GM18861 (cell line): Measurements from ENCODE around the gene SIRT7.

Source experiments
- ATAC-seq: cut with Tn5 transposase; IDR thresholded peaks from one replicate; pipeline ENCODE4 v1.9.1; 2021; ENCODE audit not compliant: unreplicated experiment

Gene SIRT7

DNA sequence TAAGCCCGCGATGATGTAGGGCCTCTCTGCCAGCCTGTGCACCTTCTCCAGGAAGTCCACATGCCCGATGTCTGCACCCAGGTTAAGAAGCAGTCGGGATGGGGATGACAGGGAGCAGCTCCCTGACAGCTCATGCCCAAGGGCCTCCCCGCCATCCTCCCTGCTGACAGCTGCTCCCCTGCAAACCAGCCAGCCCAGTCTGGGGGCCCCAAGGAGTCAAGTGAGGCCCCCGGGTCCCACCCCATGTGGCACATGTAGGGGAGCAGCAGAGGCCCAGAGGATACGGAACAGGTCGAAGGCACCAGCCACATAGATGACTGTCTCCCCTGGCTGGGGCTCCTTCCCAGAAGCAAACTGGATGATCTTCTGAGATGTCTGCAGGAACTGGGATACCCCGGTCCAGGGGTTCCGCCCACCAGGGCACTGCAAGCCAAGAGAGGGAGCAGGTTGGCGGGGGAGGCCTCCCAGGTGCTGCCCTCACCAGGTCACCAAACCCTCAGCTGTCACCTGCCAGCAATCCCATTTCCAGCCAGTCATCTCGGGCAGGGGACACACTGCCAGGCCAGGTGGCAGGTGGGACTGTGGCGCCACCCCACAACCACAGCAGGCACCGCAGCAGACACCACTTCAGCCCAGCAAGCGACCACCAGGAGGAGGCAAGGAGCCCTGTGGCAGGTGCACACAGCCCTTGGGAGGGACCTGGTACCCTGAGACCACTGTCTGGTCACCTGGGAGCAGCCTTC, 11.3 kb downstream of the SIRT7 start:
- ATAC-seq, result no peak

DNA sequence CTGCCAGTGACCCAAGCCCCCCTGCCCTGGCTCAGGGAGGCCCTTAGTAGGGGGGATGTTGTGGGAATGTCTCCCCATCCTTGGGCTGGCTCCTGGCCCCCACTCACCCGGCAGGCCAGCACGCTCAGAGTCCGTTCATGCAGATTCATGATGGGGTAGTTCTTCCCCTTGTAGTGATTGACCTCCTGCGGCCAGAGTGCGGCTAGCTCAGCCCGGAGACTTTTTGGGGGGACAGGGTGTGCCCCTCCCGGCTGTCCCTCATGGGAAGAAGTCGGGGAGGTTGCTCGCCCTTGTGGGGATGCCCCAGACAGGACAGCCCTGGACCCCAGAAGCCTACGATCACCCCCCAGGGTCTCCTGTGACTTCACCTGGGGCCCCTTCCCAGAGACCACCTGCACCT, 12.0 kb downstream of the SIRT7 start:
- ATAC-seq, result no peak

DNA sequence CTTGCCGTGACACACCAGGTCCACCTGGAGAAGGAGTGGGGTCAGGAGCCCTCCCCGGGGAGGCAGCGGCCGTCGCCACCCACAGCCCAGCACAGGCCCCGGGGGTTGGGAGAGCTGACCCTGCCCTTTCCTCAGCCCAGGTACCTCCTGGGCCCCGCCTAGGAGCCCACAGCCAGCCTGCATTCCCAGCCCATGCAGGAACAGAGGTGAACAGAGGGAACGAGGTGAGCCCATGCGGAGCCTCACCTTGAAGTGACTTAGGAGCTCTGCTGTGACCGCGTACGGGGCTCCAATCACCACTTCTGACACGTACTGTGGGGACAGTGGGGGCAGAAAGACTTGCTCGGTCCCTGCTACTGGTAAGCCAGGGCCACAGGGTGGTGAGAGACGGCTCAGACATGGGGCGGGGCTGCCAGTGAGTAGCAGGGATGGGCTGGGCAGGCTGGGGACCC, 12.5 kb downstream of the SIRT7 start:
- ATAC-seq, result no peak

DNA sequence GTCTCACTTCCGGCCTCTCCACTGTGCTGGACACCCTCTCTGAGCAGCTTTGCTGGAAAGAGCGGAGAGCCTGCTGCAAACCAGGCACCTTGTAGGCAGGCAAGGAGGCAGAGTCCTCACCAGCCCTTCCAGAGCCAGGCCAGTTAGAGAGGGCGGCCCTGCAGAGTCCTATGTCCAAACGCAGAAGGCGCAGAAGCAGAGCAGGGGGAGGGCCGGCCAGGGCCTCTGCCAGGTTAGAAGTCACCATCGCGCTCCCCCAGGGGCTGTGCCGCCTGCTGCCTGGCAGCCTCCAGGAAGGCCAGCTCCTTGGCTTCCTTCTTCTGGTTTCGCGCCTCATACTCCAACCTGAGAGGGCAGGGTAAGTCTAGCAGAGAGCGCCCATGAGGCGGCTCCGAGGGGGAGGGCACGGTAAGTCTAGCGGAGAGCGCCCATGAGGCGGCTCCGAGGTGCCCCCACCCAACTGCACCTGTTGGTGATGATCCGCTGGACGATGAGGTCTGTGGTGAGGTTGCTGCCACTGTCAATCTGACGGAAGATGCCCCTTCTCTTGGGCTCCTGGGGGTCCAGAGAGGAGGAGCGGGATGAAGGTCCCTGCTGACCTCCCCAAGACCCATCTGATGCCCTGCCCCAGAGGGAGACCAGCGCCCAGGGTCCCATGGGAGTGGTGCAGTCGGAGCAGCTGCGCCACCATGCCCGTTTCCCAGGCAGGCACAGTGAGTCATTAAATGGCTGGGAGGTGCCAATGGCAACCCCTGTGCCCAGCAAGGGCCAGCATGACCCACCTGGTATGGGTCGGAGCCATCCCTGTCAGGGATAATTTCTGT, 13.2 kb downstream of the SIRT7 start:
- no peak for ATAC-seq

DNA sequence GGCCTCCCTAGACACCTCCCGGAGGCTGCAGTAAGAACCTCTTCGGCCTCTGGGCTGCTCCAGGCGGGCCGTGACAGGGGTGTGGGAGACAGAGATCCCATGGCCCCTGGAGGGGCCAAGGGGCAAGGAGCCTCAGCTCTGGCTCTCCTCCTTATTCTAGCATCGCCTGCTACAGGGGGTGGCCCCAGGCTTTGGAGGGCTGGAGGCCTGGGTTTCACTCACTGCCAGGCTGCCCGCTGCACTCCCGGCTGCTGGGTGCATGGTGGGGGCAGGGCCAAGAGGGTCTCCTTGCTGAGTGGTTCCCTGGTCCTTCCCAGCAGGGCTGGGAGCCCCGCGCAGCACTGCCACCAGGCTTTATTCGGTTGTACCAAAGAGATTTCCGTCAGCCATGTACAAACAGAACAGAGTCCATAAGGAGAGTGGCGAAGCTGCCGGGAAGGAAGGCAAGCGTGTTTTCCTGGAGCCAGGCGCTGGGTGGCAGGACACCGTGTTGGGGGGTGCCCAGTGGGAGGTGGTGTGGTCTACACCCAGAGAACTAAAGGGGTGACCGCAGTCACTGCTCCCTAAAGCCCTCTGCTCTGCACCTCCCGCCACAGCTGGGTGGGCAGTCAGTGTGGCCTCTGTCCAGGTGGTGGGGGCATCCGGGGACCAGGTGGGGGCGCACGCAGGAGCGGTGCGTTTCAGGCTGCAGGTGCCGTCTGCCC, 13.9 kb downstream of the SIRT7 start:
- no peak for ATAC-seq

DNA sequence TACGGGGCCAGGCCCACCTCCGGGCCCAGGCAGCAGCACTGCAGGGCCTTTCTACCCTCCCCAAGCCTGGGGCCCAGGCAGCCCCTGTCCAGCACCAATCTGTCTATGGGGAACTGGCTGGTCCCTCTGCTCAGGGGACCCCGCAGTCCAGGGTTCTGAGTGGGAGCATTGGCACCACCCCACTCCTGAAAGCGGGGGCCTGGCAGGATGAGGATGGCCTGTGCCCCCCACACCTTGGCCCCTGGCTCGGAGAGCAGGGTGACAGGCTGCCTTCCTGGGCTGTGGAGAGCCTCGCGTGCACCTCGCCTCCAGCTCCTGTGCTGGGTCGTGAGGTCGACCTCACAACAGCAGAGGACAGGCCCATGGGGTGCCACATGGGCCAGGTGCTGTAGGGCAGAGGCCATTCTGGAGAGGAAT, 14.6 kb downstream of the SIRT7 start:
- no peak for ATAC-seq

DNA sequence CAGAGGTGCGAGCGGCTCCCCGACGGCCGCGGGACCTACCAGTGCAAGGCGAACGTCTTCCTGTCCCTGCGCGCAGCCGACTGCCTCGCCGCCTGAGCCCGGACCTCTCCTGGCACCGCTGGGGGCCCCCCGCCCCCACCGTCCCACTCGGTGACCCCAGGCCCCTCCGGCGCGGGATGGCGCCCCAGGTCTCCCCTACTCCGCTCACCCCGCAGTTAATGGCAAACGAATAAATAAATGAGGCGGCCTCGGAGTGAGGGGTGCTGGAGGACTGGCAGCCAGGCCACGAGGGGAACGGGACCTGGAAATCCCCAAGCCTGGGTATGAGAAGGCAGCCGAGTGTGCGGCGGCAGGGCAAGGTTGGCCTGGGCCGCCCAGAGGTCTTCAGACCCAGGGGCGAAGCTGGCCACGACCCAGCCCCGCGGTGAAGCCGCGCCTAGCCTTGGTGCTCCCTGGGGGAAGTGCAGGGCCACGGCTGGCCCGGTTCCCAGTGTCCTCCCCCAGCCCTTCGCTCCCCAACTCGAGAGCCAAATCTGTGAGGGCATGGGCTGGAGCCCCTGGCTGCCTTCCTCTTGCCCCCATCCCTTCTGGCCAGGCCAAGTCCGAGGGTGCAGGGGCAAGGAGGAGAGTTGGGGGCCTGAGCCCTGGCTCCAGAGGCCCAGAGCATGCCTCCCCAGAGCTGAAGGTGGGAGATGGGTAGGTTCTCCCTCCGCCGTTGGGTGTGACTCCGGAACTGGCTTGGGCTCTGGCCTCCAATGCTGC, 15.1 kb downstream of the SIRT7 start:
- ATAC-seq, result no peak

DNA sequence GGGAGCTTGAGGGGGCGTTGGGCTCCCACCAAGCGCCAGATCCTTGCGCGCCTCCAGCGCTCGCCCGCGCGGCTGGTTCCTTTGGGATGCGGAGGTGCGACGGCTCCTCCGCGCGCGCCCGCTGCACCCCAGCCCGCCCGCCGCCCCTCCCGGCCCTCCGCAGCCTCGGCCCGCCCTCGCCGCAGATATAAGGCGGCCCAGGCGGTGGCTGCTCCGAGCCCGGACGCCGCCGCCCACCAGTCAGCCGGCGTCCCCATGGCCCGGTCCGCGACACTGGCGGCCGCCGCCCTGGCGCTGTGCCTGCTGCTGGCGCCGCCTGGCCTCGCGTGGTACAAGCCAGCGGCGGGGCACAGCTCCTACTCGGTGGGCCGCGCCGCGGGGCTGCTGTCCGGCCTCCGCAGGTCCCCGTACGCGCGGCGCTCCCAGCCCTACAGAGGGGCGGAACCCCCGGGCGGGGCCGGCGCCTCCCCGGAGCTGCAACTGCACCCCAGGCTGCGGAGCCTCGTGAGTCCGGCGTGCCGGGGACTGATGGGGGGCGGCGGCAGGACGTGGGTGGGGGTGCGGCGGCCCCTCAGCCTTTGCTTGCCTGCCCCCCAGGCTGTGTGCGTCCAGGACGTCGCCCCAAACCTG, 15.8 kb downstream of the SIRT7 start, which contains the start of gene NPB:
Gene NPB, plus strand, starts transcription at position 216 of the 630 bp plus-strand sequence. Its CDS starts 40 bp downstream, at position 256.
- no peak for ATAC-seq

DNA sequence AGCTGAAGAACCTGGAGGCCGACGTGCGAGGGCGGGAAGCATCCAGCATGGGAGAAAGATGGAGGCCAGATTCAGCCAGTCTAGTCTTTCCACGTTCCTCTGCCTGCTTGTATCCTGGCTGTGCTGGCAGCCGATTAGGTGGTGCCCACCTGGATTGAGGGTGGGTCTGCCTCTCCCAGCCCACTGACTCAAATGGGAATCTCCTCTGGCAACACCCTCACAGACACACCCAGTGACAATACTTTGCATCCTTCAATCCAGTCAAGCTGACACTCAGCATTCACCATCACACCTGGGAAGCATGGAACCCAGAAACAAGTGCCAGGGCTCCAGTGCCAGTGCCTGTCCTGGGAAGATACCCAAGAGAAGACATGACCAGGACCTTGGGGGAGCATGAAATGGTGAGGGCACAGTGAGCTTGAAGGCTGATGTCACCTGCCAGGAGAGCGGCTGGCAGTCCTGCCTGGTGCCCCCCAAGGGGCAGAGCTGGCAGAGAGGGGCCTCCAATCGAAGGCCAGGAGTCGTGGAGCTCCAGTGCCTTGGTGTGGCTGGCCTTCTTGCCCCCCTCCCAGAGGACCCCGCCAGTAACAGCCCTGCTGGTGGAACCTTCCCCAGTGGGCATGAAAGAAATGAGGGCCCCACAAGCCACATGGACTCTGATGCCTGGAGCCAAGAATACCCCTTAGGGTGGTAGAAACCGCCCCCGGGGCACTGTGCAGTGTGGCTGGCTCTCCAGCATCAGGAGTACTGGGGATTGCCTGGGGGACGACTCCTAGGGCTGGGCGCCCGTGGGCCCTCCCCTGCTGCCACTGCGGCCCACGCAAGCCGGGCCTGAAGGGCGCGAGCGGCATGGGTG, 16.6 kb downstream of the SIRT7 start:
- no peak for ATAC-seq

DNA sequence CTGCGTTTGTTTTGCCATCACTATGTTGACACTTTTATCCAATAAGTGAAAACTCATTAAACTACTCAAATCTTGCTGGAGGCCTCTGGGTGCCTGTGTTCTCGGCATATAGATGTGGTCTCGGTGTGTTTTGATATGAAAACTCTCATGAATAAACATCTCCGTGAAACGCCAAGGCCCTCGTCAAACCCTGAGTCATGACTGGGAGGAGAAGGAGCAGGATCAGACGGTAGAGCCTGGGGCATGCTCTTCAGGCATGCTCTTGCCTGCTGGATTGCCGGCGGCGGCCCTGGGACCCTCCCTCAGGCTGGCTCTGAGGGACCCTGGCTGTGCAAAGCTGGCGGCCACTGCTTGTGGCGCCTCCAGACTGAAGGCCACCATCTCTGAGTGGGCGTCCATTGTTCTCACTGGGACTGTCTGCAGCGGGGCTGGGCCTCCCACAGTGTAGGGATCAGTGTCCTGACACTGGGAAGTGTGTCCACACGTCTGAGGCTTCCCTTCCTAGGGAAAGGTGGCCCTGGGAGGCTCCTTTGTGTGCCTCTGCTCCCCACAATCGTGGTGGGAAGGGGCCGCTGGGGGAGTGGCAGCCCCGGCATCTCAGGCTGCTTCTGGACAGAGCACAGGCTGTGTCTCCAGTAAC, 17.7 kb downstream of the SIRT7 start:
- ATAC-seq, result no peak

DNA sequence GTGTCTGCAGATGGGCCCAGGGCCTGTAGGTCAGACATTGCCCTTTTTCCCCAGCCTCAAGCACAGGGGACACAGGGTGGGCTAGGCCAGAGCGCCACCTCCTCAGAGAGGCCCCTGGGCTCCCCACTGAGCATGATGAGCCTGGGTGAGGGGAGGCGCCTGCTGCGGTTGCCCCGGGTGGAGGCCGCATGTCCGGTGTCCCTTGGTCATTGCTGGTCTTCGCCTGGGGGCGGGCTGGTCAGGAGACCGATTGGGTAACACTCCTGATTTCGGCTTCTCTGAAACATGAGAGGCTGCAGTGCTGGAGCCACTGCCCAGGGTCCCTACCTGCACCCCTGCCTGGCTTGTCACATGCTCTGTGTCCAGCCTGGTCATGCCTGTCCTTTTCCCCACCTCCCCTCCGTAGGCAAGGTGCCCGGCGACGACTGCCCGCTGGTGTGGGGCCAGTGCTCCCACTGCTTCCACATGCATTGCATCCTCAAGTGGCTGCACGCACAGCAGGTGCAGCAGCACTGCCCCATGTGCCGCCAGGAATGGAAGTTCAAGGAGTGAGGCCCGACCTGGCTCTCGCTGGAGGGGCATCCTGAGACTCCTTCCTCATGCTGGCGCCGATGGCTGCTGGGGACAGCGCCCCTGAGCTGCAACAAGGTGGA, 18.3 kb downstream of the SIRT7 start:
- ATAC-seq, result no peak

DNA sequence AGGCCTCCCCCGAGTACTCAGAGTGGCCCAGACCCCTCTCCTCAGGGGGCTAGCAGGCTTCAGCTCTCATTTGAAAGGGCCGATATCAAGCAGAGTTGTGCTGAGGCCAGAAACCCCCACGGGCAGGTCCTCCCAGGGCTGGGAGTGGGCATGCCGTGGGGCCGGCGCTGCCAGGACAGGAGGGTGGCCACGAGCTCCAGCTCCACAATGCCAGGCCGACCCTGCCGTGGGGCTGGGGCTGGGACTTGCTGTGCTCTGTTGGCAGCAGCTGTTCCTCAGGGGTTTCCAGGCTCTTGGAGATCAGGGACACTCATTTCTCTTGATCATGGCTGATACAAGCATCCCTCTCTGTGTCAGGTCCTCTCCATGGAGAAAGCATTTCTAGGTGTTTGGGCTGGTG, 19.1 kb downstream of the SIRT7 start:
- ATAC-seq, result no peak

DNA sequence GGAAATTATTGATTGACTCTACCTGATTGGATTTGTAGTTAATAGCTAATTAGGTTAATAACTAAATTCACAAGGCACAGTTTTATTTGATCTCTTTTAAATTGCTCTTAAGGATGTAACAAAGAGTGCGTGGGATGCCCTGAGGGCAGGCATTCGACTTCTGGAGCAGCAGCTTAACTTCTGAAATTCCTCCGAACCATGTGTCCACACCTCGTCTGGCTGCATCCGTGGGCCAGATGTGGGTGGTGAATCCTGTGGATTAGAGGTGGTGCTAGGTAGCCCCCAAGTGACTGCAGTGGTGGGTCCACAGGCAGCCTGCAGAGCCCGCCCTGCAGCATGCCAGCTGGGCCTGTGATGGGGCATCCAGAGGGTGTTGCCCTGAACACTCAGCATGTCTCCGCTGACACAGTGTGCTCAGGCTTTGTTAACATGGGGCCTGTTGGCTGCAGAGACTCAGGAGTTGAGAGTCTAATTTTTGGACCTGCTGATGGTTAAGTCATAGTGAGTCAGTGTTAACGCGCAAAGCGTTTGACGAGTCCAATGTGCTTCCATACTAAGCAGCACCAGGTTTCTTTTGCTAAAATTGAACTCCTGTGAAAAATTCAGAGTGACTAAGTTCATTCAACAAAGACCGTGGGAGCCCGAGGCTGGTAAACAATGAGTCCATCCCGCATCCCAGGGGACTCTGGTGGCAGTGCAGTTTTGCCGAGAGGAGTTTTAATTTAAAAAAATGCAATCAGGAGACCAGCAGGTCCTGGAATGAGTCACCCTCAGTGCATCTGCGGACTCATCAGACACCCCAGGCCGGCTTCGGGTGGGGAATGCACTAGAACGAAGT, 19.7 kb downstream of the SIRT7 start:
- no peak for ATAC-seq

DNA sequence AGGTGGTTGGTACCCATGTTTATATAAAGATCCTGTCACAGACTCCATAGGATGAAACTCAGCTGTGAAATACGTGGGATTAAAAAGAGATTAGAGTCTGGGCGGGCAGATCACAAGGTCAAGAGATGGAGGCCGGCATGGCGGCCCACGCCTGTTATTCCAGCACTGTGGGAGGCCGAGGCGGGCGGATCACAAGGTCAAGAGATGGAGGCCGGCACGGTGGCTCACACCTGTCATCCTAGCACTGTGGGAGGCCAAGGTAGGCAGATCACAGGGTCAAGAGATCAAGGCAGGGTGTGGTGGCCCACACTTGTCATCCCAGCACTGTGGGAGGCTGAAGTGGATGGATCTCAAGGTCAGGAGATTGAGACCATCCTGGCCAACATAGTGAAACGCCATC, 22.6 kb downstream of the SIRT7 start:
- no peak for ATAC-seq

DNA sequence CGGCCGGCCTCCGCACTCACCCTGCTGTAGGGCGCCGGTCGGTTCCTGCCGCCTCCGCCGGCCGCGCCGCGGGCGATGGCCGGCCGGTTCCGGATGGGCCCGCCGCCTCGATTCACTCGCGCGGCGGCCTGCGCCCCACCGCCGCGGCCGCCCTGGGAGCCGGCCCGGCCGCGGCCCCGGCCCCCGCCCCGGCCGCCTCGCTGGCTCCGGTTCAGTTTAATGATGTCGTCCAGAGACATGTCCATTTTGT, 26.7 kb downstream of the SIRT7 start:
- peak; percentile 25 for ATAC-seq

DNA sequence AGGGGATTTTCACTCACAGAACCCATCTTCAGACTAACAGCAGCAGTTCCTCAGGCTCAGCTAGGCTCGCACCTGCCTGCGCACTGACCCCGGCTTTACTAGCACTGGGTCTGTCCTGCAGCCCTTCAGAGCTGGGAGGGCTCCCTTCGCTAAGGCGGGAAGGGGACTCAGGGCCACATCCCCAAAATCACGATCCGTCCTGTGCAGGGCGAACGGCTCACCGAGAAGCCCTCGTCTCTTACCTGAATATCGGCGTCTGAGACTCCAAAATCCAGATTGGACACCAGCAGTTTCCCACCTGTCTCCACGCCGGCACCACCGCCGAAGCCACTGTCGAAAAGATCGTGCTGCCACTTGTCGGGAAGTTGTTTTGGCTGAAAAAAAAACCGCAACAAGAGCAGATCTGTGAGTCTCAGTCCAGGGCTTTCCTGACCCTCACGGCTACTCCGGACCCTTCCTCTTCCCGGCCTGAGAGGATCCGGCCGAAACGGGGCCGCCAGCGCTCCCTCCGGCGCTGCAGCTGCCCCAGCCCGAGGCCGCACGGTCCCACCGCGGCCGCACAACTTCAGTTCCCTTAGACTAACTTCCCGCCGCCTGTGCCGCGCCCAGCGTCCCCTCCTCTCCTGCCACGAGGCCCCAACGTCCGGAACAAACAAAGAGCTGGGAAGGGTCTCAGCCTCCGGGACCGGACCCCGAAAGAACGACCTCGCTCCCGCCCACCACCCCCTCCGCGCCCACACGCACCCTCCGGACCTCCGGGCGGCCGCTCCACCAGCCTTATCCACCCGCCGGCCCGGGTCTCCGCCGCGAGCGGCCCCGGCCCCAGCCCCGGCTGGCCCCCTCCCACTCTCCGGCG, 27.3 kb downstream of the SIRT7 start:
- no peak for ATAC-seq

DNA sequence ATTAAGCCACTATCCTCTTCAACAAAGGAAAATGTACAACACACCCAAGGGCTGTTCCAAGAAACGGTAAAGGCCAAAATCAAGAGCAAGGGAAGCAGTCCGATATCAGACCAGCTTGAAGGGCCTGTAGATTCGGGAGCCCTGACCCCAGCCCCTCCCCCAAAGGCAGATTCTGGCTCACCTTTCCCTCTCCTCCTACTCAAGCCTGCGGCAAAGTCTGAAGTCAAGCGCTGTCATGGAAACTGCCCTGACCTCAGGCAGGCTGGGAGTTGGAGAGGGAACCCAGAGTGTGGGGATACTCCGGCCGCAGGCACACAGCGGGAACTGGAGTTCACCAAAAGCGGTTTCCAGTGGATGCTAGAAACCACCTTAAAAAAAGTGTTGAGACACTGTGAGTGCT, 28.4 kb downstream of the SIRT7 start:
- no peak for ATAC-seq
